Right kidney (tissue), 1 donor: ENCODE measurements around the gene YWHAH.
A peak's percentile ranks its signal among the peaks of the same experiment; 100 is the strongest.

Experiments used
- DNase-seq: peaks from one replicate; pipeline ENCODE4 v3.0.0-alpha.2; 2016

Gene YWHAH

DNA sequence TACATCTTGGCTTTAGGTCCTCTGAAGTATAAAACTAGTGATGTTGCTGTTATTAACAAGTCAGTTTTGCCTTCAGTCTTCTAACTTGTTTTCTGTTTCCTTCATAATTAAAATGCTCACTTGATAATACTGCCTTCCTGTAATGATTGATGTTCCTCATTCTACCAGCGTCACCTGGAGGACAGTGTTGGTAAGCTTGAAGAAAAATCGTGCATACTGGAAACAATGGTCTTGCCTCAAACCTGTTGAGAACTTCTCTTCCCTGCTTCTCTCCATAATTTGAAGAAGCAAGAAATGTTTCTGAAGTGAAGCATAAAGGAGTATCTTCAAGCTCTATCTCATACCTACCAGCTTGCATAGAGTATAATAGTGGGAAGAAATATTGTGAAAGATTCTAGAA, 3.0 kb downstream of the YWHAH start:
- DNase-seq = no peak

DNA sequence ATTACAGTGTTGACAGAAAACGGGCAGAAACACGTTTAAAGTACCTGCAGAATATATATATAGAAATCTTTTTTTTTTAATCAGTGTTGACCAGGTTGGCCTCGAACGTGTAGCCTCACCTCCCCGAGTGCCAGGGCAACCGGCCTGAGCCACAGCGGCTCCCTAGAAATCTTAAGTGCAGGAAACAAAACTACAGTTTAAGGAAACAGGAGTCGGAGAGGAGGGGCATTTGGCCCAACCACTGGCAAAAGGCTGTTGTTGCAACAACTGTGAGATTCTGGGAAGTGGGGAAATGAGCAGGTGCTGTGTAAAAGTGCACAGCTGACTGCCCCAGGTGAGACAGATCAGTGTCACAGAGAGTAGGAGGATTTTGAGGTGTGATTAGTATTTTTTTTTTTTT, 3.7 kb downstream of the YWHAH start:
- DNase-seq = no peak

DNA sequence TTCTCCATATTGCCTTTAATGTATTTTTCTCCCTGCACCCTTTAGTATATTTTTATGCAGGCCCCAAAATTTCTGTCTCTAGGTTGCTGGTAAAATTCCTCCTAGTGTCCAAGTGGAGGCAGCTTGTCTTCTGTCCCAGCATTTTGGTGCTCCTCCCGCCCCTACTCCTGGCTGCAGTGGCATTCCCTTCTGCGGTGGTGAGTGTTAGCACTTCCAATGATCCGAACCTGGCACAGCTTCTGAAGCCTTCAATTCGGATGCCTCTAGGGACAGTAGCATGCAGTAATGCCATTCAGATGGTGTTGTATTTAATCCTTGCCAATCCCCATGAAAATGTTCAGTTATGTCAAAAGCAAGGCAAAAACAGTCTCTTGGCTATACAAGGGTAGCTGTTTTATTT, 5.9 kb downstream of the YWHAH start:
- DNase-seq = no peak

DNA sequence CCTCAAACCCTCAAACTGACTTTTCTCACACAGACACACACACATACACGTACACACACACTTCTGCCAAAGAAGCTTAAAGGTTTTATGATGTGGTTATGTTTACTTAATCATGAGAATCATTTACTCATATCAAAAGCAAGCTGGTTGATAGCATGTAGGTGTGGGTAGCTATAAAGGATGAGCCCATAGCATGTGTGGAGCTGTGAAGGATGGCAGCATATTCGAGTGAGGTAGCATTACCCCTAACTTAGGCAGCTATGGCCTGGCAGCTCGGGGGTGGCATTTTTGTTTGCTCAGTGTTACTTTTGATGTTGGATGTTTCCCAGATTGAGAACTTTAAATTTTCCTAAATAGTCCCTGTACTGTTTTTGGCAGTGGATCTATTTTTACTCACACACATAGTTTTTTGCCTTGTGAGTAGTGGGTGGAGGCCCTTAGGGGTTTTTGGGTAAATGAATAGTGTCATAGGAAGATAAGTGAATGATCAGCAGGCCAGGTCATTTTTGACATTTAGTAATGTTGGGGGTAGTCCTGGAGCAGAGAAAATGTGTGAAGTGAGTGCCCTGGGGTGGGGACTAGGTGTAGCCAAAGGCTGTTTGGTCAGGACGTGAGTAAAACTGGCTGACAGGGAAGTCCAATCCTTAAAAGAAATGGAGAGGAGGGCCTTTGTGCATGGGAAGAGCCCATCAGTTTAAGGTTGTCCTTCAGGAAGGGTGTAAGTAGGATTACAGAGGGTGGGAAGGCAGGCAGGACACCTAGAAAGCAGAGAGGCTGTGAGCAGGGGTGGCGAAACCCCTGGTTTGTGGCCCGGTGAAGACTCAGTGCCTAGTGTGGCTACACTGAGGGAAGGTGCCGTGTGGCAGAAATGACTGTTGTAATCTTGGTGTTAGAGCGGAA, 7.1 kb downstream of the YWHAH start:
- DNase-seq = no peak

DNA sequence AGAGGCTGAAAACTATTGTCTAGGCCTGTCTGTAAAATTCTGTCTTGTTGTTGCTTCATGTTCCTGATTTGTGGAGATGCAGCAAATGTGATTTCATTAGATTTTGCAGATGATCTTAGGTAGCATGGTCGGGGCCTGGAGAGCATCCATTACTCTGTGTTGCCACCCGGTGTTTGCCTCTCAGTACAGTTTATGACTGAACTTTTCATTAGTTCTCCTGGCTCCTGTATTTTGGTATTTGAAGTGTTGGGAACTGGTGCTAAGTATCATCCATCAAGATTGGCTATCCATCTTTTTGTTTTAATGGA, 7.7 kb downstream of the YWHAH start:
- DNase-seq = no peak

DNA sequence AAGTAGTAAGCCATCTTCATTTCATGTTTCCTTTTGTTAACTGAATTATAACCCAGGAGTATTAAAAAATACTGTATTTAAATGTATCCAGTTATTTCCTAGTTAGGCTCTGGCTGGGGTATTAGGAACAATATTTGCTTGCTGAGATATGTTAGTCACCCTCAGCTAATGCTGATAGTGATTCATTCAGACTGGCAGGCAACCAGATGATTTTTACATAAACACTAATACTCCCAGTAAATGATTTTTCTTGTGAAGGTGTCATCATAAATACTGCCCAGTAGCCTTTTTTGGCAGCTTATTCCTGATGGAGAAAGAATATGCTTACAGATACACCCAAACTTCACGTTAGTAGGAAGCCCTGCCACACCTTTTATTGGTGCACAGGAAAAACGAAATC, 8.1 kb downstream of the YWHAH start:
- no peak for DNase-seq

DNA sequence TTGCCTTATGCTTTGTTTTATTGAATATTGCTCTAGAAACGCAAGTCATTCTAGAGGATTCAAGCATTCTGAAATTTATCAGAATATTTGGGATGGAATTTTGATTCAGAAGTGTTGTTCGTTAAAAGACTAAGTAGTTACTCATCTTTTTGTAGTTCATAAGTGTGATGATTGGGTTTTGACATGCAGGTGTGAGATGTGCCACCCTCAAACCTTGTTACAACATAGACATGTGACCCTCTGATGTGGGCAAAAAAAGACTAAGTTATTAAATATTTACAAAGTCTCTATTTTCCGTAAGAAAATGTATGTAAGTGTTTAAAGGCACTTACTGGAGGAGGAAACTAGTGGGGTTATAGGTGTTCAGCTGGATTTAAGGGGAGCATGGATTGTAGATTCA, 8.9 kb downstream of the YWHAH start:
- DNase-seq = no peak

DNA sequence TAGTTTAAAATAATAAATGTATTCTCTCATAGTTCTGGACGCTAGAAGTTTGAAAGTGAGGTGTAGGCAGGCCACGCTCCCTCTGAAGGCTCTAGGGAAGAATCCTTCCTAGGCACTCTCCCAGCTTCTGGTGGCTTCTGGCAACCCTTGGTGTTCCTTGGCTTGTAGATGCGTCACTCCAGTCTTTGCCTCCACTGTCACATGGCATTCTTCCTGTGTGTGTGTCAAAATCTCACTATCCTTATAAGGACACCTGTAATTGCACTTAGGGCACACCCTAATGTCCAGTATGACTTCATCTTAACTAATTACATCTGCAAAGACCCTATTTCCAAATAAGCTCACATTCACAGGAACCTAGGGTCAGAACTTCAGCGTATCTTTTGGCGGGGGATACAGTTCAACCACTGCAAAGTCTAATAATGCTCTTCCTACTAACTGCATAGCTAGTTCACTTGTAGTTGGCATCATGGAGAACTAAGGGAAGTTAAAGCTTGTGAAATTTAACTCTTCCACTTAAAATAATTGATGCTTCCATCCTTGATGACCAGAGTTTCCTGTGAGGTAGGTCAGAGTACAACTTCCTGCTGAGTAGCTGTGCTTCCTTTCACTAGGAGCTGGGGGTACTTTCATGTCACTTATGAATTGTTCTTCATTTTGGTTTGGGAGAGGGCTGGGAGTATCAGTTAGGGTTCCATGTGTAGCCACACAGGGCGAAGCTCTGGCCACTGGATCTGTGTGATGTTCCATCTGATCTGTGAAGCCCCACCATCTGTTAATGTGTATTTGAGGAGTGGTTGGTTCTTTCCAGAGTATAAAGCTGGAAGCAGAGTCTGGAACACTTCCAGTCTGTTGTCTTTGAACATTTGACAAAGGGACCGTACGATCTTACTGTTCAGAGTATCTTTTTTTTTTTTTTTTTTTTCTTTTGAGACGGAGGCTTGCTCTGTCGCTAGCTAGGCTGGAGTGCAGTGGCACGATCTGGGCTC, 10.5 kb downstream of the YWHAH start:
- no peak for DNase-seq

DNA sequence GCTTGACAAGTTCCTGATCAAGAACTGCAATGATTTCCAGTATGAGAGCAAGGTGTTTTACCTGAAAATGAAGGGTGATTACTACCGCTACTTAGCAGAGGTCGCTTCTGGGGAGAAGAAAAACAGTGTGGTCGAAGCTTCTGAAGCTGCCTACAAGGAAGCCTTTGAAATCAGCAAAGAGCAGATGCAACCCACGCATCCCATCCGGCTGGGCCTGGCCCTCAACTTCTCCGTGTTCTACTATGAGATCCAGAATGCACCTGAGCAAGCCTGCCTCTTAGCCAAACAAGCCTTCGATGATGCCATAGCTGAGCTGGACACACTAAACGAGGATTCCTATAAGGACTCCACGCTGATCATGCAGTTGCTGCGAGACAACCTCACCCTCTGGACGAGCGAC, 12.0 kb downstream of the YWHAH start:
- DNase-seq = no peak

DNA sequence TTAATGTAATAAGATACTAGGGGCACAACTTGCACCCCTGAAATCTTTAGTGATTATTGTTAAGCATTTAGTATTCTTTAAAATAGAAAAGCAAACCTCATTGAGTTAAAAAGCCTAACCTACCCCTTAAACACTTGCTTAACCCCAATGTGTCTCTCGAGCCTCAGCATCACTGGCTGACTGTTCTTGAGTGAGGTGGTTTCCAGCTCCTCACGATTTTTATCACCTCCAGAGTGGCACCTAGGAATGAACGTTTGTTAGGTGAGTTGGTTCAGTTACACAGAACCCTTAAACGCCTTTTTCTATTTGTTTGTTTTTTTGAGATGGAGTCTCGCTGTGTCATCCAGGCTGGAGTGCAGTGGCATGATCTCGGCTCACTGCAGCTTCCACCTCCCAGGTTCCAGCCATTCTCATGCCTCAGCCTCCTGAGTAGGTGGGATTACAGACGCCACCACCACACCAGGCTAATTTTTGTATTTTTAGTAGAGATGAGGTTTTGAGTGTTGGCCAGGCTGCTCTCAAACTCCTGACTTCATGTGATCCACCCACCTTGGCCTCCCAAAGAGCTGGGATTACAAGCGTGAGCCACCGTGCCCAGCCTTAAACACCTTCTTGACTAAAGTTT, 13.7 kb downstream of the YWHAH start:
- no peak for DNase-seq

DNA sequence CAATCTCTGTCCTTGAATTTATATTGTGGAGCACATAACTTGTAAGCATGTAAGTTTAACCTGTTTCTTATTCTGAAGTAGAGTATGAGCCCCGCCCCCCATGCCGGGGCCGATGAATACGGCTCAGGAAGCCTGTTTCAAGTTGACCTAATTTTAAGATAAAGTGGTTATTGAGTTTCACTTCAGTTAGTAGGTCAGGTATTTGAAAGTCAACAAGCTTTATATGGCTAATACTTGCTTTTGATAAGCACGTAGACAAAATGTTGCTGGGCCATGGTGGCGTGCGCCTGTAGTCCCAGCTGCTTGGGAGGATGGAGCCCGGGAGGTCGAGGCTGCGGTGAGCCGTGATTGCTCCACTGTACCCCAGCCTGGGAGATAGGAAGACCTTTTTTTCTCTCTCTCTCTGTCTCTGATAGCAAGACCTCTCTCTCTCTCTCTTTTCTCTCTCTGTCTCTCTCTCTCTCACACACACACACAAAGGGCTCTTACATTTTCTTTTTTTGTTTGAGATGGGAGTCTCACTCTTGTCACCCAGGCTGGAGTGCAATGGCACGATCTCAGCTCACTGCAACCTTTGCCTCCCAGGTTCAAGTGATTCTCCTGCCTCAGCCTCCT, 14.4 kb downstream of the YWHAH start:
- no peak for DNase-seq

DNA sequence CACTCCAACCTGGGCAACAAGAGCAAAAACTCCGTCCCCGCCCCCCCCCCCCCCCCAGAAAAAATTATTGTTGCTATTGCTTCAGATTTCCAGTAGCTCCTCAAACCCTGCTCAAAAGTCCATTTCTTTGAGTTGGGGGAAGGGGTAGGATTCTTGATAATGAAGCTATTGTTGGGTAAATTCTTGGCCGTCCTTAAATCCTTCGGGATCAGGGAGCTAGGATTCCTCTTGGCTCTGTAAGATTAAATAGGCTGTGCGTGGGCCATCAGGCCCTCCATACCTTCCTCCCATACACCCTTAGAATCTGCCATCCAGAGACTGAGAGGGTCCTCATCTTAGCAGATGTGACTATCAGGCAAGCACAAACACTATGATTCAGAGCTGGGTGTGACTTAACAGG, 16.4 kb downstream of the YWHAH start:
- DNase-seq = no peak

DNA sequence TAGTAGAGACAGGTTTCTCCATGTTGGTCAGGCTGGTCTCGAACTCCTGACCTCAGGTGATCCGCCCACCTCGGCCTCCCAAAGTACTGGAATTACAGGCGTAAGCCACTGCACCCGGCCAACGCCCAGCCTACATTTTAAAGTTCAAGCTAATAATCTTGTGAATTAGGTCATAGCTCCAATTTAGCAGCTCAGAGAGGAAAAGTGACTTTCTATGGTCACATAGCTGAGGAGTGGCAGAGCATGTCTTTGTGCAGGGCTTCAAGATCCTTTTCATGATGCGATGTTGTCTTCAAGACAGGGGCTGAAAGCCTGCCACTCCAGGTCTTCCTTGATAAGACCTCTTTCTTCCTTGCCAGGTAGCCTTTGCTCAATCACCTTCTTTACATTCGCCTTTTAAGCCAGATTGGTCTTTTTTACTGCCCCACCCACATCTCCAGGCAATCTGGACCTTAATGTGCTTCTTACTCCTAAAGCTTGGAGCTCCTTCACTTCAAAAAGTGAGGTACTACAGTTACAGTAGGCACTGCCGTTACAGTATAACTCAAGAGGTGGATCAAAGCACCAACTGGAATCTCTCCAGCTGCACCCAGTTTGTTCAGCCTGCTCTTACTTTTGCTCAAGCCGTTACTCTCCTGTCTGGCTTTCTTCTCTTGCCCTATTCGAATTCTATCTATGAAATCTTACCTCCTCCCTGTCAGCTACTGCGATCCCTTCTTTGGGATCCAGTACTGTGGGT, 18.2 kb downstream of the YWHAH start:
- DNase-seq = no peak

DNA sequence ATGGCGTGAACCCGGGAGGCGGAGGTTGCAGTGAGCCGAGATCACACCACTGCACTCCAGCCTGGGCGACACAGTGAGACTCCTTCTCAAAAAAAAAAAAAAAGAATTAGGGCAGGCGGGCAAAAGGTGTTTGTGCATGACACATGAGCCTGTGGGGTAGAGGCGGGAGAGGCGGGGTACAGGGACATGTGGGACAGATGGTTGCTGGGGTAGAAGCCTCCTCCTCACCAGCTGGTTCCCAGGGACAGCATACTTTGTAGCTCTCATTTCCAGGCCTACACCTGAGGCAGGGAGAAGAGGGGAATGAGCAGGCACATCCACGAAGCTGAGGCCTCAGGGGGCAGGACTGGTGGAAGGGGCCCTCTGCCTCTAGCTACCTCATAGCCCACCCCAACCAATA, 23.7 kb downstream of the YWHAH start:
- no peak for DNase-seq

DNA sequence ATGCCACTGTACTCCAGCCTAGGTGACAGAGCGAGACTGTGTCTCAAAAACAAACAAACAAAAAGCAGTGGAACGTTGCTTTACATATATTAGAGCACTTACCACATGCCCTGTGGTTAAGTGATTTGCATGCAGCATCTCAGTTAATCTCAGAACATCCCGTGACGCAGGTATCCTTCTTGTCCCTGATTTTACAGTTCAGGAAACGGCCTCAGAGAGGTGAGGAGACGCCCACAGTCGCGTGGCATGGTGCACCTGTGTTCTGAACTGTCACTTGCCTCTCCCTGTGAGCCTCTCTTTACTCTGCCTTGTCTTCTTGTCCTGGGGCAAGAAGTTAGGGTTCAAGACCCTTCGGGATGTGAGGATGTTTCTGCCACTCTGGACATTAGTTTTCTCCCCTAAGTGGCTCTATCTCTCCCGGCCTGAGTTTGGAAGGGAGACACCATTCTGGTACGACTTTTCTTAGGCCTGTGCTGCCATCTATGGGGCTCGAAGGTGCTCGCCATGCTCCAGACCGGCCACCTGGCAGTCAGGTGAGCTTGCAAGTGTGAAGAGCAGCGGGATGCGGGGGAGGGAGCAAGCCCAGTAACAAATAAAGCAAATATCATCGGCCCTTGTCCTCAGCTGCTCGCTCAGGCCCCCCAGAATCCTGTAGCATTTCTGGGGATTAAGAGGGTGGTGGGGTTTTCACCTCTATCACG, 25.6 kb downstream of the YWHAH start:
- no peak for DNase-seq

DNA sequence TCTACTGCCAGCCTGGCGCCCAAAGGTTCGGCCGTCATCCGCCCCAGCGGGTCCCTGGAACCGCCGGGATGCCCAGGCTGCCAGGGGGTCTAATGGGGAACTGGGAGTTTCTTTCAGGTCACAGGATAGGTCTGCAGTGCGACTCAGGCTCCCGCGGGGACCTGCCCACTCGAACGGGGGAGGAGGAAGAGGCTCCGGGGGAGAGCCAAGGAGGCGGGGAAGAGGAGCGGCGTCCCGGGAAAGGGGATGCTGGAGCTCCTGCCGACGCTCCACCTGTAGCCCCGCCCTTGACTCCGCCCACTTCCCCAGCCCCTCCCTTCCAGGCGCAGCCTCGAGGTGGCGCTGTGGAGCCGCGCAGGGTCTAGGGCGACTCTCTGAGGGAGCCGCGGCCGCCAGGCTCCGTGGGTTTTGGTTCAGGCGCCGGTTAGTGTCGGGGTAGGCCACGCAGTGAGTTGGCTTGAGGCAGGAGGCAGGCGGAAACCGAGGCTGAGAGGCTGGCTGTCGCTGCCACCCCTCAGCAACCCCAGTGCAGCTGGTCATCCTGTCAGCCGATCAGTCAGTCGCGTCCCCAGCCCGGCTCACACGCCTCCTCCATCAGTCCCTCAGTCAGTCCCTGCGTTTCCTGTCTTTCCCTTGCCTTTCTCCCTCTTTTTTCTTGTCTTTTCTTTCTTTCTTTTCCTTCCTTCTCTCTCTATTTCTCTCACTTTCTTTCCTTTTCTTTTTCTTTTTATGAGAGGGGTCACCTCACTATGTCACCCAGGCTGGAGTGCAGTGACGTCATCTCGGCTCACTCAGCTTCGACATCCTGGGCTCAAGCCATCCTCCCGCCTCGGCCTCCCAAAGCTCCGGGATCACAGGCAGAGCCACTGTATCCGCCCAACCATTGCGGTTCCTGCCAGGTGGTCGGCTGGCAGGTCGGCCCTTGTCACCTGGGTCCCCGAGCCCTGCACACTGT, 26.4 kb downstream of the YWHAH start:
- peak; percentile 85 for DNase-seq

DNA sequence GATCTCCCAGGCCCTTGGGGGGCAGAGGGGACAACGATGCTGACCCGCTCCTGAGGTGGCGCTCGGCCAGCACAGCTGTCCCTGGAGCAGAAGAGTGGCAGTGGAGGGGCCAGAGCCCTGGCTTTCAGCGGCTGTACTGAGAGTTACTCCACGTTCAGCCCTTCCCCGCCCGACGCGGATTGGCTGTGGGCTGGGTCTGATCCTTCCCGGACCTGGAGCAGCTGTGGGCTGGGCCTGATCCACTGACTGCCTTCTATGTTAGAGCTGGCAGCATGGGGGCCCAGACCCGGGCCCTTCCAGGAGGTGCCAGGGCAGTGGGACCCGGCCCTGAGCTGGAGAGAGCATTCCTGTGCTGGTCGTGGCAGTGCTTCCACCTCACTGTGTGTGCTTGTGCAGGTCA, 27.8 kb downstream of the YWHAH start:
- no peak for DNase-seq

DNA sequence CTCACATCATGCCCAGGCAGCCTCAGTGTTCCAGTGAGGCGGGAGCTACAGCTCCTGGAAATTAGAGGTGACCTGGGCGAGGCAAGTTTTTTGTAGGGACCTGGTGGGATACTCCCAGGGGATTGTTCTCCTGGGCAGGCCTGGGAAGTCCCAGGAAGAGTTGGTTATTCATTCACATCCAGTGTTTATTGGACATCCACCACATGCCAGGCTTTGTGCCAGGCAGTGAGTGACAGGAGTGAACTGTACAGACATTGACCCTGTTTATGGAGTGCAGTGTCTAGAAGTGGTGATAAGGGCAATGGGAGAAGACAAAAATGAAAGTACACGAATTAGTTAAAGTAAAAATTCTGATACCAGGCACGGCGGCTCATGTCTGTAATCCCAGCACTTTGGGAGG, 29.4 kb downstream of the YWHAH start:
- no peak for DNase-seq

DNA sequence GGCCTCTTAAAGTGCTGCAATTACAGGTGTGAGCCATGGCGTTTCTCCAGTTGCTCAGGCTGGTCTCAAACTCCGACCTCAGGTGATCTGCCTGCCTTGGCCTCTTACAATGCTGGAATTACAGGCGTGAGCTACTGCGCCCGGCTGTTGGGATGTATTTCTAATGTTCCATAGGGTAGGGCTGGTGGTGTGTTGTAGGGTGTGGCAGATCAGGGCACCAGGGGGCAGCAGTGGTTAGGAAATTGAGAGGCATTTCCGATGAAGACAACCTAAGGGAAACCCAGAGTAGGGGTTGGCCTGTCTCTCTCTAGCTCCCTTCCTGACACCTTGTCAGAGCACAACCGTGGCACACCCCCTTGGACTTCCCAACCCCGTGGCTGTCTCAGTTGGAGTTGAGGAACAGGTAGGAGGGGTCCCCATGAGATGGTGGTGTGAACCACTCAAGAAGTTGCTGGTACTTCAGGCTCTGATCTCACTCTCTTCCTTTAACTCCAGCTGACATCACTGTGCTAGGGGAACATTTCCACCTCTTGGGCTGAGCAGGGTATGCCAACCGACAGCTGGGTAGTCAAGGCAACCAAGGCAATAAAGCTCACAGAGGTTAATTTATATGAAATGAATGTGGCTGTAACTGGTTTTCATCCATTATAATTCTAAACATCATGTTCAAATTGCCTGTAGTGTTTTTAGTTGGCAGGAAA, 33.0 kb downstream of the YWHAH start:
- DNase-seq = peak; percentile 39
